NCI-H2107 (cell line): ENCODE results near the gene GLRB.
"Not testable (repeated sequence)": the region's sequence is repeated elsewhere in the genome, so short reads cannot be mapped to it uniquely, and the experiment has no call there.

Source experiments
- DNase-seq: peaks from one replicate; lab custom pipeline; 2025; lab: John Stamatoyannopoulos, UW

The GLRB gene

DNA sequence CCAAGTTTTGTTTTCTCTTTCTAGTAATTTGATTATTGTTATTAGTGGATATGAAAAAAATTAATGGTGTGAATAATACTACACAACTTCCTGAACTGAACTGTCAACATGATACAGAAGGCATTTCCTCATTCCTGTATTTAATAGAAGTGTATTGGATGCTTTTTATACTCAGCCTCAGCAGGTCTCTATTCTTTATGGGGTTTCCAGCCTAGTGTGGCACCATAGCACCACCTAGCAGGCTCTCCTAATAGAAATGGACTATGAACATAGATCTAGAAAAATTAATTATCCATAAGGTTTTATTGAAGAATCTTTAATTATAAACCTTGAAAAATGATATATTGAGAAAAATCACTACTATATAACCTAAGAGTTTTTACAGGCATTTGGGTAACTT is 52.4 kb downstream of the GLRB start:
- no peak for DNase-seq

DNA sequence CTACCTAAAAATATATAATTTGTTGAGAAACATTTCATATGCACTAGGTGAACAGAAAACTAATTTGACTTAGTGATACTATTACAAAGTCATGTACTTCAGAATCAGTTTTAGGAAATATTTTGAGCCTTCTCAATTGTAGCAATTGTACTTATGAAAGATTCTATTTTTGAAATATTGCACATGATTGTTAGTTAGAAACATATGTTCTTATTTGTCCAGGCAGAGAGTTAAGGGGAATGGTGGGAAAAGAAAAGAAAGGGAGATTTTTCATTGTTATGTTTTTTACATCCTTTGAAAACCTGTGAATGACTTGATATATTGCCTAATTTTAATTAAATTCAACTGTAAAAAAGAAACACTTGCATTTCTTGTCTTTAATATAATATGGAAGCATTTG is 66.0 kb downstream of the GLRB start:
- no peak for DNase-seq

DNA sequence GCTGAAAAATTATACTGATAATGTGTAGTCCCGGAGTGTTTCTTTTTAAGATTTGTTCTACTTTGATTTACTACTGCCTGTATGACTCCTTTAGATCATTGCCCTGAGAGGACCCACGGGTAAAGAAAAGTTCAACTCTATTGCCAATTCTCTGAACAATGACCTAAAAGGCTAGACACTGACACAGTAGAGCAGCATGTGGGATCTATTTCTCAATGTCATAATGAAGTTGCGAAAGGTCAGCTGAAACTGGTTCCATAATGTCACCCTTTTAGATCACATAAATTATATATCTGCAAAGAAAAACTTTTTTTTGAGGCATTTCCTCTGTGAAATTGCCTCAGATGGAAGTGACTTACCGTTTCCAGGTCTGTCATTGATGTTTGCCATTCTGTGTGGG is 67.4 kb downstream of the GLRB start:
- no peak for DNase-seq

DNA sequence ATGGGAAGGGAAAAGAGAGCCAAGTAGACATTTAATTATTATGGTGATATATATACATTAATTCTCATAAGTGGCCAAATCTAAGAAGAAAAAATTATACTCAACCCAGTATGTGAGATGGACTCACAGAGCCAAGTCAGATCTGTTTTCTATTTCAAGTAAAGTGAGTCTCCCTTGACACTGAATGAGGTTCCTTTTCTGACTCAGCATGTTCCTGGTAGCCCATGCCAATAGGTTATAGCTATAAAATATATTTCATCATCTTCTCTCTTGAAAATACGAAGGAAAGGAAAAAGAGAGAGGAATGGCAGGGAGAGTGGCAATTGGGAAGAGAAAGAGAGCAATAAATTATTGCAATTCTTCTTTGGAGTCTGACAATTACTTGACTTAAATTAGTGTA is 75.8 kb downstream of the GLRB start:
- no peak for DNase-seq

DNA sequence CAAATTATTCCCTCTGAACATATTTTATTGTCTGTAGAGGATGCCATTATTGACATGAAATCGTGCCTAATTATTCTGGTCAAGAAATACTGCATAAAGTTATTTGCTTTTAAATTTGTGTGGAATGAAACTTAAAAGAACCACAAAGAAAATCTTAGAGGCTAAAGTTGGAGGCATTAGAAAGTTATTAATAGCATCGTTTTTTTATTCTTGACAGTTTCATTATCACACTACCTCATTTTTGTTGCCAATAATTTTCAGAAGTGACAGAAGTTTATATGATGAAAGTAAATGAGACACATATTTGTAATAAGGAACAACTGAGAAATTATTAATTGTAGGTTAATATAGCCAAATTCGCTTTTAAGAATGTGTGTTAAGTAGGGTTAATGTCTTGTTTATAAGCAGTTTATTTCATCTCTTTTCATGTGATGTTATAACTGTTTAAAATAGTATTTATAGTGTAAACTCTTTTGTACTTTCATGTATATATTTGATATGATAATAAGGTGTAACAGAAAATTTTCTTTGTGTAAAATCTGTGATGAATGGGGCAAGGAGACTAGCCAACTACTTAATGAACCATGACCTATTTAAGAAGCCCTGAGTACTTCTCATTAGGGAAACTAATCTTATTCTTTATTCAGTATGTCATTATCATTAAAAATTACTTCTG is 90.1 kb downstream of the GLRB start:
- no peak for DNase-seq

DNA sequence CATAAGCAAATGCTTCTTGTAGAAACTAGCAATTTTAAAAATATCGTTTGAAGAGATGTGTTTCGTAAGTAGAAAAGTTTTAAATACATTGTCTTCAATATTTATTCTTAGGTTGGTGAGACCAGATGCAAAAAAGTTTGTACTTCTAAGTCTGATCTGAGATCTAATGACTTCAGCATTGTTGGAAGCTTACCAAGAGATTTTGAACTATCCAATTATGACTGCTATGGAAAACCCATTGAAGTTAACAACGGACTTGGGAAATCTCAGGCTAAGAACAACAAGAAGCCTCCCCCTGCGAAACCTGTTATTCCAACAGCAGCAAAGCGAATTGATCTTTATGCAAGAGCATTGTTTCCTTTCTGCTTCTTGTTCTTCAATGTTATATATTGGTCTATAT is 94.4 kb downstream of the GLRB start:
- DNase-seq, result no peak

DNA sequence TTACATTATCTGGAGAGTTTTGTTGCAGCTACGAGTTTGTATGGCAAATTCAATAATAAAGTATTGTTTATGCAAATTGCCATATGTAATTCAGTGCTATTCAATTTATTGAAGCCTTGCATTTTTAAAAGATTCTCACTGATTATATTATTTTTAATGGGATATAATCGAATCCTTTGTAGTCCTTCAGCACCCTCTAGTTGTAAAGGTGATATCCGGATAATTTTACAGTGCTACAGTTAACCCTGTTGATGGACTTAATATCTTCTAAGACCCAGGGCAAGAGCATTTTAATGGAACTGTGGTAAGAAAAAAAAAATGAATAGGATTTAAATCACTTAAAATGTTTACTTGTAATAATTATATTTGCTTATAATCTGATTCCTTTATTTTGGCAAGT is 96.1 kb downstream of the GLRB start:
- no peak for DNase-seq

DNA sequence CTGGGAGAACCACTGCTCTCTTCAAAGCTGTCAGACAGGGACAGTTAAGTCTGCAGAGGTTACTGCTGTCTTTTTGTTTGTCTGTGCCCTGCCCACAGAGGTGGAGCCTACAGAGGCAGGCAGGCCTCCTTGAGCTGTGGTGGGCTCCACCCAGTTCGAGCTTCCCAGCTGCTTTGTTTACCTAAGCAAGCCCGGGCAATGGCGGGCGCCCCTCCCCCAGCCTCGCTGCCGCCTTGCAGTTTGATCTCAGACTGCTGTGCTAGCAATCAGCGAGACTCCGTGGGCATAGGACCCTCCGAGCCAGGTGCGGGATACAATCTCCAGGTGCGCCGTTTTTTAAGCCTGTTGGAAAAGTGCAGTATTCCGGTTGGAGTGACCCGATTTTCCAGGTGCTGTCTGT is 104.3 kb downstream of the GLRB start:
- not testable (repeated sequence) for DNase-seq

DNA sequence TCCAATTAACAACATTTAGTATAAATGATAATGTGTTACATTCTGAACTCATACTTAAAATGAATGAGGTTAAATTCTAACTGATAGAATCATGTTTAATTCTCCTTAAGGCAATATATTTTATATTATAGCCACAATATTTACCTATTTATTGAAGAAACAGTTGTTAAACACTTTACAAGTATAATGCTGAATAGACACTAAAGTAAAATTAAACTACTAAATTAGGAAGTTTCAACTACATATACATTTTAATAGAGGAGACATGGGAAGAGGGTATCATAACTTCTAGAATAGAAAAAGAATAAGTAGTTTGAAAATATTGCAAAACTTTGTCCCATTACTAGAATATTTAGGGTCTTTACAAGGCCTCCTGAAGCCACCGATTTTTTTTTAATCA is 108.3 kb downstream of the GLRB start:
- DNase-seq, result no peak

DNA sequence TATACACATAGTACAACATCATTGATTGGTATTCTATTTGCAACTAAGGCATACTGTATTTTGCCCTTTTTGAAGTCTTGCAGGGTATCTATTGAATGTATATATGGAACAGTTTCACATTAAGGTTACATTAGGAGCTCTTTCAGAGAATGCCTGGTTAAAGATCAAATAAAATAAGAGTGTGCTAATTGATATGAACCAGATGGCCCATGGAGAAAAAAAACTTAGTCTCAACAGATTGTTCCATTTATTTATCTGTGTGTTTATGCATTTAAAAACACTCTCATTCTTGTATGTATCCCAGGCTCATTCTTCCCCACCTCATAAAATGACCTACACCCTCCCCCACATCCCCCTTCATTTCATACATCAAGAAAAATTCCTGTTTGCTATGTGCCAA is 109.4 kb downstream of the GLRB start:
- no peak for DNase-seq

DNA sequence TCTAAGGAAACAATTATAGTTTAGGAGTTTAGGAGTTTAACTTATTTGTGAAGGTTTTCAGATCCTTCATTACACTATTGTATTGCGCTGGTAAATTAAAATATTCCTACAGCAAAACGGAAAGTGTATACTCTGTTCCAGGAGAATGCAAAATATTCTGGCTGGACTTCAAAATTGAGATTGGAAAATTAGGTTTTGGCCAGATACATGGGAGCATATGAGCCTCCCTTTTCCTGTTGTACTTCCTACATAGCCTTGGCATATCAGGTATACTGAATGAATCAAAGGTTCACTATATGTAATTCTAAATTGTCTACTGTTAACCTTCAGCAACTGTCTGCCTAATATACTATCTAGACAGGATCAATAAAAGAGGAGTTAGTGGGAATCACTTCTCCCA is 119.4 kb downstream of the GLRB start:
- no peak for DNase-seq

DNA sequence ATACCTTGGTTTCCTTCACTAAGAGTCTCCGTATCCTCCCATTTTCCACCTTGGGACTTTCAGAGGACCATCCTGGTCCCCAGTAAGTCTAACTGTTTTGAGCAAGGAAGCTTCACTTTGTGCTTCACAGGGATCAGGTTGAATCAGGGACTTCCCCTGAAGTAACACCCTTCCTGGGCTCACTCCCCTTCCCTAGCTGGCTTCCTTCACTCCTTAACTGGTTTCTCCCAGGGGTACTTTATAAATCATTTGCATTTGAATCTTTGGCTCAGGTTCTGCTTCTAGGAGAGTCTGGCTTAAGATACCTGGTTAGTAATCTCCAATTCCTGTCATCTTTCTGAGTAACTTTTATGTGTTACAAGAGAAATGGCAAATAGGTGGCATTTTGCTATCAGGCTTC is 120.1 kb downstream of the GLRB start:
- DNase-seq, result no peak

DNA sequence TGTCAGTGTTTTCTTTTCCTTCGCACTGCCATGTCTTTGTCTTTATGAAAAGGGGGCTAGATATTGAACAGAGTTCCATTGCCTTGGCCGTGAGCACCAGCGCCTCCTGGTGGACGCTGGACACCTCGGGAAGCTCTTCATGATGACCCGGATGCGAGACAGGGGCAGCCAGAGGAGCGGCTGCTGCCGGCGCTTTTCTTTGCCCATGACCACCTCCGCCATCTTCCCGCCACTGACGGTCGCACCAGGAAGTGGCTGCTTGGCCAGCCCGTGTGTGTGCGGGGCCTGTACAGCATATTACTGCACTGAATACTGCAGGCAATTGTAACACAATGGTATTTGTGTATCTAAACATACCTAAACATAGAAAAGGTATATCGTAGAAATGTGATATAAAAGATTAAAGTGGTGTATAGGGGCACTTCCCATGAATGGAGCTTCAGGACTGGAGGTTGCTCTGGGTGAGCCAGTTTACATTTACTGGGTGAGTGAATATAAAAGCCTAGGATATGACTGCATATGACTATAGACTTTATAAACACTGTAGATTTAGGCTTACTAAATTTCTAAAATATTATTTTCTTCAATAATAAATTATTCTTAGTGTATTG is 128.8 kb downstream of the GLRB start:
- DNase-seq, result no peak

DNA sequence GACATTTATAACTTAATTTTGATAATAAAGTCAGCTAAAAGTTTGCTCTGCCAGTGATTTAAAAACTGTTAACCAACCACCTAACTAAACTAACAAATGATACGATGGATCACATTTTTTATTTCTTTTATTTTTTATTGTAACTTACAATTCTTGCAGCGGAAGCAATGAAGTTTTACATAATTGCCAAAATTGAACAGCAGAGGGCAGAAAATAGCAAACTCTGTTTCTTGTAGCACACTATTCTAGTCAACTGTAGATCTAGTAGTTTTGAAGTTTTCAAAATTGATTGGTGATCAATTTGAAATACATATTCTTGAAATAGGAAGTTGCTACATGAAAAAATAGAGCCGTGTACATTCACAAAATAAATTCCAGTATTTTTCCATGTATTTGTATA is 141.8 kb downstream of the GLRB start:
- DNase-seq, result no peak

DNA sequence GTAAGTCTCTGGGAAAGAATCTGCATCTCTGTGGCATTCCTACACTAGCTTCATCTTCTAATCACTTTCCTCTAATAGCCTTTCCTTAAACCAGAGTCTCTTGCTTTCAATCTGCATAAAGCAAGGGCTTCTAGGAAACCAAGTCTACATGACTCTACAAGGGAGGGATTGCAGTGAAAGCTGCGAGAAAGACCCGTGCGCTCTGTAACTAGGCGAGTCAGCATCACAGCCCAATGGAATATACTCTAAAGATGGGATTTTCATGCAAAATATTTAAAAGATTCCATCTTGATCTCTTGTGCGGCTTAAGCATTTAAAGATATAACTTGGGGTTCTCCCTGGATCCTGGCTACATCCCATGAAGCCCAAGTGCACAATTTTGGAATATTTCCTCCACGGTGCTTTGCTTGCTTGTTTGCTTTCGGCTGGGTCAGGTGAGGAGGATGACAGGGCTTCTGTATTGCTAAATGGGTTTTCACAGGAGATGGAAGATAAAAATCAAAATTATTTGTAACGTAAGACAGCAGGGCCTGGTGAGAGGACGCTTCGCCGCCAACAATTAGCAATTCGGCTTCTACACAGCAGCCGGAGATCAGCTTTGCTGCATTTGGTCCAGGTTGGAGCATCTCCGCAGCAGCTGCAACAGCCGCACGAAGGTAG is 143.9 kb downstream of the GLRB start:
- DNase-seq, result no peak

DNA sequence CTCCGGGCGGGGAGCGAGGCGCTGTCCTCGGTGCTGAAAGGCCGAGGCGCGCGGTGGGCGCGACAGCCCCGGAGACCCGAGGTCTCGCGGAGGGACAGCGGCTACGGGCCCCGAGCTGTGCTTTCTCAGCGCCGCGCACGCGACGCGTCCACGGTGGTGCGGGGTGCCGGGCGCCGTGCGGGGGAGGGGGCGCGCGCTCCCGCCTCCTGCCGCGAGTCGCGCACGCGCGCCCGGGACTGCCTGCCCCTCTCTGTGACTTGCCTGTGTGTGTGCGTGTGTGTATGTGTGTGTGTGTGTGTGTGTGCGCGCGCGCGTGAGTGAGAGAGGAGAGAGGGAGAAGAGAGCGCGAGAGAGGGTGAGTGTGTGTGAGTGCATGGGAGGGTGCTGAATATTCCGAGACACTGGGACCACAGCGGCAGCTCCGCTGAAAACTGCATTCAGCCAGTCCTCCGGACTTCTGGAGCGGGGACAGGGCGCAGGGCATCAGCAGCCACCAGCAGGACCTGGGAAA is 144.5 kb downstream of the GLRB start, which contains the start of gene GRIA2:
TSS of gene GRIA2 (plus strand) at position 358 of the 511 bp plus-strand sequence. CDS start 315 bp downstream, outside the sequence.
- DNase-seq, result no peak

DNA sequence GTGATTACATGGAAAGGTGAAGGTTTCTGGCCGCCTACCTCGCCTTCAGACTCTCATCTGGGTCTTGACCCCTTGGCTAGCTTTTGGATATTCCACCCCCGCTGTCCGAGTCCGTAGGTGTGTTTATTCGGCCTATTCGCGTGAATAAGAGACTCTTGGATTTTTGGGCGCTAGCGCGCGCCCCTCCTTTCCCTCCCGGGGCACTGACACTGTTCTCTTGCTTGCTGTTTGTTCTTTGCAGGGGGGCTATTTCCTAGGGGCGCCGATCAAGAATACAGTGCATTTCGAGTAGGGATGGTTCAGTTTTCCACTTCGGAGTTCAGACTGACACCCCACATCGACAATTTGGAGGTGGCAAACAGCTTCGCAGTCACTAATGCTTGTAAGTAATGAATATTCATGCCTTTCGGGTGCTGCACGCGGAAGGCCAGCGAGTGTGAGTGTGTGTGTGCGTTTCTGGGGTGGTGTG is 145.5 kb downstream of the GLRB start:
- DNase-seq, result no peak
